ENCODE measurements around the gene EPHB2.

Gene EPHB2

DNA sequence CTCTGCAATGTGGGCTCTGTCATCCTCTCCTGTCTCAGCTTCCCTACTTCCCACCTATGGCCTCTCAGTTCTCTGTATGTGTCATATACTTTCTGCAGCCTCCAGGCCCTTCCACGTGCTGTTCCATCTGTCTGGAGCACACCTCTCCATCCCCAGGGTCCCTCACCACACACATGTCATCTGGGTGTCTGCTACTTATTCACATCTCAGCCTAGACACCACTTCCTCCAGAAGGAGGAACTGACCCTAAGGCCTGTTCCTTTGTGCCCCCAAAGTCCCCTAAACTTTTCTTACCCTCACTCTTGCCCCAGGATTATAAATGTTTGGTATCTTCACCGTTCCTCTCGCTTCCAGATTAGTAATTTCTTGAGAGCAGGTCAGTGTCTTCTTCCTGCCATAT is 251.9 kb downstream of the EPHB2 start:
- no peak for DNase-seq

DNA sequence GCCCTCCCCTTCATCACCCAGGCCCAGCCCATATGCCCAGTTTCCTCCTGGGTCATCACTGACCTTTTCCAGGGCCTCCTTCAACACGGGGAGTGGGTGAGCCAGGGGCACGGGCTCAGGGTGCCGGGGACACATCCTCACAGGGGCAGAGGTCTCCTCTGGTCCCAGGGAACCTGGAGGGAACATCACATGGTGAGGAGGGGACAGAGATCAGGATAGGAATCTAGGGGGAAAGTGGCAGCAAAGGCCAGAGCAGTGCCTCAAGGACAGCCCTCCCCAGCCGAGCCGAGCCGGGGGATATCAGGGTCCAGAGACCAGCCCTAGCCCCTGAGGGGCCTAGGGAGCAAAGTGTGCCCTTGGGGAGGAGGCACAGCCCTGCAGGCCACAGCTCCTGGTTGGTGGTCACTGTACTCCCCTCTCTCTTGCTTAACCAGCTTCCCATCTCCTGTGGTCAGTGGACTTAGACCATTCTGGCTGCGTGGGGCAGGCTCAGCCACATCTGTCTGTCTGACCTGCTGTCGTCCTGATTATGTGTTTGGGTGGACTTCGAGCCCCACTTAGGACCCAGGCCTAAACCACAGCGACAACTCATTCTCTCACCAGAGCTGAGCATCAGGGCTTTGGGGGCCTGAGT is 252.5 kb downstream of the EPHB2 start:
- no peak for DNase-seq

DNA sequence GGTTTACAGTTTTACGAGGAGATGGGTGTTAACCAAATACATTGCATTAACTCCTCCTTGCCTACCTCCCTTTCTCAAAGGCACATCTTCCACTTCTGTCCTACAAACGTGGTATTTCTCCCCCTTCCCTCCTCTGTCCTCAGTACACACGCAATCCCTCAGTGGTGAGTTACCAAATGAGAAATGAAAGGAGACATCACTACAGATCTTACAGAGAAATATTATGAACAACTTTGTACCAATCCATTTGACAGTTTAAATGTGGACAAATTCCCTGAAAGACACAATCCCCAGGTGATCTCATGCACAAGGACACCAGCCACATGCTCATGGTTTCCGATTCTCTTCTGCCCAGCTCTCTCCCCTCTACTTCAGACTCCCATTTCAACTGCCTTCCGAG is 255.7 kb downstream of the EPHB2 start:
- DNase-seq = no peak

DNA sequence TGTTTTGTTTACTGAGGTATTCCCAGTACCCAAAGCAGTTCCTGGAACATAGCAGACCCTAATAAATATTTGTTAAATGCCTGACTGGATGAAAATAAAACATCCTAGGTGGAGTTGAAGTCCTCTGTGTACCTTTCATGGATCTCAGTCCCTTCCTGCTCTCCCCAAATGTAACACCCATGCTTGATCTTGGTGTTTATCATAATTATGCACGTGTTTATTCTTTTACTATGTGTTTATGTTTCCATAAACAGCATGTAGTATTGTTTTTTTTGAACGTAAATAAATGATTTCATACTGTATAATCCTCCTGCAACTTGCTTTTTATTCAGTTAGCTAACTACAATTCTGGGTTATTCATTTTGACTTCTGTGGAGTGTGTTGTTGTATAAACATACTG is 257.2 kb downstream of the EPHB2 start:
- no peak for DNase-seq

DNA sequence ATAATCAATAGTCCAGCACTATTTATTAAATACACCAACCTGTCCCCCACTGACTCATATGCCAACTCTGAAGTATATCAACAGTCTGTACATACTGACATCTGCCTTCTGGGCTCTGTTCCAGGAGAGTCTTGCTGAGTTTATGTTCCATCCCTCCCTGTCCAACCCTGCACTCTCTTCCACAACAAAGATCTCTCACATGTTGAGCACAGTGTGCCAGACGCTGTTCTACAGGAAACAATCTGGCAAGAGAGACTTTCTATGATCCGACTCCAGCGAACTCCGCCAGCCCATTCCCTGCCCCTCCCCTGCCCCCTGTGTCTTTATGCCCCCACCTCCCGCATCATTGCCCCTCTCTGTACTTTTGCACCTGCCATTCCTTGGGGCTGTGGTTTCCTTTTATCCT is 258.7 kb downstream of the EPHB2 start:
- DNase-seq = no peak

DNA sequence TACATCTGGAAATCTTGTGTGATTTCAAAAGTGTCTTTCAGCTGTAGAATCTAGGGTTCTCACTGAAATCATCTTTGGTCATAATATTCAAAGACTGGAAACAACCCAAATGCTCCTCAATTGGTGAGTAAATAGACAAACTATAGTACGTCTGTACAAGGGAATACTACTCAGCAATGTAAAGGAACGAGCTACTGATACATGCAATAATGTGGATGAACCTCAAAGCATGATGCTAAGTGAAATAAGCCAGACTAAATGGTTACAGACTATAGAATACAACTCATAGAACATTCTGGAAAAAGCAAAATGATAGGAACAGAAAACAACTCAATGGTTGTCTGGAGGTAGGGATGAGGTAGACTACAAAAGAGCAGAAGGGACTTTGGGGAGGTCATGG is 259.5 kb downstream of the EPHB2 start:
- no peak for DNase-seq

Measured in NCI-H1436 (cell line).